ENCODE measurements around the gene OAS3. TPM values are rescaled to one million over a fixed set of nuclear protein-coding genes. Genes with fewer than 3 reads are reported as not detected.

OAS3 gene
- total and polyA plus RNA-seq, 10 of the 15 experiments (the other 5 are each of a cell fraction or from before 2014, with no cell fraction given) = 5.1 to 107 (median 18.0) TPM

GRCh38 chr12:112948806-112949205 is 10.5 kb downstream of the OAS3 start:
- ChIA-PET SMC1A (ENCODE audit: uncharacterized antibody, unreplicated experiment) (interaction anchor here (1.0 to 1.2 kb wide), 2 partner anchors 29 to 50 kb away, joined by 3 read pairs; partner anchors contain the start of gene OAS2), RAD21 (ENCODE audit: unreplicated experiment) (interaction anchor here (0.6 kb wide), 1 partner anchor 40 kb away, joined by 3 read pairs; no protein-coding TSS in a partner anchor), CTCF (interaction anchor here (0.8 to 1.6 kb wide), 2 partner anchors 44 to 48 kb away, joined by 3 to 4 read pairs; no protein-coding TSS in a partner anchor), POLR2A (no interaction called here)
- 75% methylated on average over 7 of the region's 7 CpGs for WGBS (ENCODE audit: insufficient coverage, insufficient replicate concordance, low lambda C conversion rate, missing lambda C conversion rate)
- no peak overlapping the region for H2AFZ ChIP-seq (ENCODE audit: control insufficient read depth, low read depth, low read length)
- H3K36me3 ChIP-seq (ENCODE audit: control insufficient read depth in 2 of 2, insufficient read depth in 2 of 2, low read length in 1 of 2) = peaks cover 0 to 12% of the 10 kb centered on the region in 2 experiments; a peak in 2 of 4 replicates
- intact Hi-C loops (cut with micrococcal nuclease; ENCODE audit: unreplicated experiment) = no loop called here
- no peaks in the 10 kb centered on the region for H3K79me2 ChIP-seq (ENCODE audit: control insufficient read depth, insufficient read depth, low read length)
- no peaks in the 10 kb centered on the region for H4K20me1 ChIP-seq (ENCODE audit: control insufficient read depth, insufficient read depth)
- DNase-seq (ENCODE audit: low read depth, low spot score) (no peak), FAIRE-seq (no peak), ATAC-seq (no peak)
- no peak overlapping the region for H3K27ac ChIP-seq (ENCODE audit: control insufficient read depth, insufficient read depth)
- H3K27me3 ChIP-seq (replicated peaks in 1 of 2; ENCODE audit: control insufficient read depth in 2 of 2, insufficient read depth in 2 of 2, low read length in 1 of 2) = no peaks in the 10 kb centered on the region
- no peaks in the 10 kb centered on the region for H3K4me1 ChIP-seq (ENCODE audit: control insufficient read depth, insufficient read depth, low read length)
- in situ Hi-C loops (cut with MboI) = no loop called here
- TF ChIP-seq SUZ12 (IDR thresholded peaks at IDR 0.05; ENCODE audit: unreplicated experiment) (no peak), YY1 (IDR thresholded peaks at IDR 0.05; ENCODE audit: low read depth, low read length) (no peak), SKIL (IDR thresholded peaks at IDR 0.05; ENCODE audit: low read depth, poor library complexity, severe bottlenecking) (no peak), POLR2AphosphoS2 (IDR thresholded peaks at IDR 0.05; ENCODE audit: low read depth, low read length) (no peak), CHD1 (IDR thresholded peaks at IDR 0.05; ENCODE audit: low read depth, low read length) (no peak), RBBP5 (conservative IDR thresholded peaks at IDR 0.05) (no peak)
- no peak overlapping the region for H3K4me2 ChIP-seq (ENCODE audit: control insufficient read depth, insufficient read depth)
- BruUV-seq (replicated peaks) = no TSS peak
- H3K9me3 ChIP-seq (replicated peaks; ENCODE audit: control insufficient read depth, insufficient read depth, low read length) = no peaks in the 10 kb centered on the region
- no peak overlapping the region for H3K9ac ChIP-seq (ENCODE audit: control insufficient read depth, insufficient read depth, low read length)
- no peak overlapping the region for H3K4me3 ChIP-seq
